OCI-LY3 (cell line): ENCODE data around the gene M1AP.

Source experiments
- EZH2phosphoT487 ChIP-seq: fragments of 200-600 bp; shearing (Covaris generic); IDR thresholded peaks from 2 replicates; pipeline ENCODE4 v1.6.1; 2018; ENCODE audit warnings: antibody characterized with exemption, mixed run types, low read depth
- TF ChIP-seq, protein P1 (sequence below): fragments of 200-600, 300-600 bp; sonication (generic); IDR thresholded peaks from 2 replicates; pipeline ENCODE4 v1.5.1; 2014; ENCODE audit warnings: antibody characterized with exemption, low read length, low read depth

DNA sequence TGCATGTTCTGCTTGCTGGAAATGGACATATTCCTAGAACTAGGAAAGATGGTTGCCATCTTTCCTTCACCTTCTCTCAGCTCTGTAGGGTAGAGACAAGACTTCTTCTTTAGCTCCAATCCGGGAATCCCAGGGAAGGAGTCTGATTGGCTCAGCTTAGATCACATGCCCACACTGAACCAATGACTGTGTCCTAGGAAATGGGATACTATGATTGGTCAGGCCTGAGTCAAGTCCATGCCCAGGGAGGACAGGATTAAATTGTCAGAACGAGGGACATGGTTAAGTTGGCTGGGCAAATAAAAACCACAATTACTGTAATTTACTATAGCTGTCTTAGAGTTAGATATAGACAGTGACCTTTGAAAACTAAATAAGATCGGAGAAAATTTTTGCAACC lies 37.3 kb upstream of the M1AP start:
- TF ChIP-seq, protein P1, sequence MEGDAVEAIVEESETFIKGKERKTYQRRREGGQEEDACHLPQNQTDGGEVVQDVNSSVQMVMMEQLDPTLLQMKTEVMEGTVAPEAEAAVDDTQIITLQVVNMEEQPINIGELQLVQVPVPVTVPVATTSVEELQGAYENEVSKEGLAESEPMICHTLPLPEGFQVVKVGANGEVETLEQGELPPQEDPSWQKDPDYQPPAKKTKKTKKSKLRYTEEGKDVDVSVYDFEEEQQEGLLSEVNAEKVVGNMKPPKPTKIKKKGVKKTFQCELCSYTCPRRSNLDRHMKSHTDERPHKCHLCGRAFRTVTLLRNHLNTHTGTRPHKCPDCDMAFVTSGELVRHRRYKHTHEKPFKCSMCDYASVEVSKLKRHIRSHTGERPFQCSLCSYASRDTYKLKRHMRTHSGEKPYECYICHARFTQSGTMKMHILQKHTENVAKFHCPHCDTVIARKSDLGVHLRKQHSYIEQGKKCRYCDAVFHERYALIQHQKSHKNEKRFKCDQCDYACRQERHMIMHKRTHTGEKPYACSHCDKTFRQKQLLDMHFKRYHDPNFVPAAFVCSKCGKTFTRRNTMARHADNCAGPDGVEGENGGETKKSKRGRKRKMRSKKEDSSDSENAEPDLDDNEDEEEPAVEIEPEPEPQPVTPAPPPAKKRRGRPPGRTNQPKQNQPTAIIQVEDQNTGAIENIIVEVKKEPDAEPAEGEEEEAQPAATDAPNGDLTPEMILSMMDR, result no peak
- TF ChIP-seq EZH2phosphoT487, result no peak
